ENCODE measurements around the gene SALL1. TPM values are rescaled to one million over a fixed set of nuclear protein-coding genes. Genes with fewer than 3 reads are reported as not detected.

The SALL1 gene
- total and polyA plus RNA-seq, 10 donors, result under 0.01 TPM; not detected in 9

GRCh38 chr16:51184702-51185433, 33.8 kb upstream of the SALL1 start:
- WGBS, 5 donors, result 5 to 11% (median 8%) methylated on average over 7 to 8 of the region's 8 CpGs
- Histone ChIP-seq H3K36me3 (no peaks in the 10 kb centered on the region), H3K9me3 (no peaks in the 10 kb centered on the region), H3K4me1 (no peaks in the 10 kb centered on the region), H3K27me3 (replicated peaks in 1 of 7) (peaks cover 0 to 10% (median 0%) of the 10 kb centered on the region in 7 donors), H3K4me3 (no peak overlapping the region), H3K27ac (no peak overlapping the region)
- DNase-seq, result no peak
- TF ChIP-seq POLR2A (IDR thresholded peaks at IDR 0.05) (no peak), POLR2AphosphoS5 (IDR thresholded peaks at IDR 0.05) (no peak)
- intact Hi-C loops (cut with DNase I; ENCODE audit: low total_unique reads), result no loop called here

GRCh38 chr16:51181503-51181811, 30.4 kb upstream of the SALL1 start:
- DNase-seq, result no peak
- no peaks in the 10 kb centered on the region for H3K4me1 ChIP-seq
- H3K4me3 ChIP-seq, result no peak overlapping the region
- TF ChIP-seq, protein P1, sequence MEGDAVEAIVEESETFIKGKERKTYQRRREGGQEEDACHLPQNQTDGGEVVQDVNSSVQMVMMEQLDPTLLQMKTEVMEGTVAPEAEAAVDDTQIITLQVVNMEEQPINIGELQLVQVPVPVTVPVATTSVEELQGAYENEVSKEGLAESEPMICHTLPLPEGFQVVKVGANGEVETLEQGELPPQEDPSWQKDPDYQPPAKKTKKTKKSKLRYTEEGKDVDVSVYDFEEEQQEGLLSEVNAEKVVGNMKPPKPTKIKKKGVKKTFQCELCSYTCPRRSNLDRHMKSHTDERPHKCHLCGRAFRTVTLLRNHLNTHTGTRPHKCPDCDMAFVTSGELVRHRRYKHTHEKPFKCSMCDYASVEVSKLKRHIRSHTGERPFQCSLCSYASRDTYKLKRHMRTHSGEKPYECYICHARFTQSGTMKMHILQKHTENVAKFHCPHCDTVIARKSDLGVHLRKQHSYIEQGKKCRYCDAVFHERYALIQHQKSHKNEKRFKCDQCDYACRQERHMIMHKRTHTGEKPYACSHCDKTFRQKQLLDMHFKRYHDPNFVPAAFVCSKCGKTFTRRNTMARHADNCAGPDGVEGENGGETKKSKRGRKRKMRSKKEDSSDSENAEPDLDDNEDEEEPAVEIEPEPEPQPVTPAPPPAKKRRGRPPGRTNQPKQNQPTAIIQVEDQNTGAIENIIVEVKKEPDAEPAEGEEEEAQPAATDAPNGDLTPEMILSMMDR (IDR thresholded peaks at IDR 0.05 in 8 of 11, conservative IDR thresholded peaks at IDR 0.05 in 3 of 11), result no peak
- no peak for TF ChIP-seq POLR2A (IDR thresholded peaks at IDR 0.05)
- TF ChIP-seq POLR2AphosphoS5 (IDR thresholded peaks at IDR 0.05), result no peak
- intact Hi-C loops (cut with DNase I; ENCODE audit: low total_unique reads), result no loop called here
- WGBS, 5 donors, result 11 to 36% (median 28%) methylated on average over 4 of the region's 4 CpGs
- no peak overlapping the region for H3K27ac ChIP-seq
- H3K36me3 ChIP-seq, result no peaks in the 10 kb centered on the region
- peaks cover 0 to 4% (median 0%) of the 10 kb centered on the region in 7 donors for H3K27me3 ChIP-seq (replicated peaks in 1 of 7)
- no peaks in the 10 kb centered on the region for H3K9me3 ChIP-seq

- peaks cover 0 to 4% (median 0%) of the 10 kb centered on the region in 8 donors for H3K9me3 ChIP-seq
- 56 to 79% (median 62%) methylated on average over 4 of the region's 4 CpGs for WGBS, 5 donors
- no peak overlapping the region for H3K4me3 ChIP-seq
- H3K27ac ChIP-seq, result no peak overlapping the region
- DNase-seq, result no peak
- H3K36me3 ChIP-seq, result no peaks in the 10 kb centered on the region
- H3K4me1 ChIP-seq, result no peaks in the 10 kb centered on the region
- TF ChIP-seq, protein P1 (IDR thresholded peaks at IDR 0.05 in 8 of 11, conservative IDR thresholded peaks at IDR 0.05 in 3 of 11), result no peak
- no peak for TF ChIP-seq POLR2AphosphoS5 (IDR thresholded peaks at IDR 0.05)
- no peak for TF ChIP-seq POLR2A (IDR thresholded peaks at IDR 0.05)
- intact Hi-C loops (cut with DNase I; ENCODE audit: low total_unique reads), result no loop called here
- H3K27me3 ChIP-seq (replicated peaks in 1 of 7), result peaks cover 0 to 4% (median 0%) of the 10 kb centered on the region in 7 donors
These were observed 29.8 kb upstream of the SALL1 start for GRCh38 chr16:51180719-51181502.

DNA sequence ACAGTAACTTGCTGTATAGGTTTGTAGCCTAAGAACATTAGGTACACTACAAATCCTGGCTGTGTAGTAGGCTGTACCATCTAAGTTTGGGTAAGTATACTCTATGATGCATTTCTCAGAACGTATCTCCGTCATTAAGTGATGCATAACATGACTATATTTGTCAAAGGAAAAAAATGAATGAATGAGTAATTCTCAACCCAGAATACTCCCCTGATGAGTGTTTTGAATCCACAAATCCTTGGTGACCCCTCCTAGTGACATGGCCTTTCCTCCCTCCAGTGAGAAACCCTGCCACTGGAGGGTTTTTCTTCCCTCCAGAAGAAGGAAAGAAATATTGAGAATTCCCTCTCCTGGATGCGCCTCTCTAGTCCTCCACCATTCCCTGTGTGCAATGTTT, 24.0 kb upstream of the SALL1 start:
- intact Hi-C loops (cut with DNase I; ENCODE audit: low total_unique reads), result no loop called here
- Histone ChIP-seq H3K4me3 (no peak overlapping the region), H3K36me3 (no peaks in the 10 kb centered on the region), H3K27me3 (replicated peaks in 1 of 7) (no peaks in the 10 kb centered on the region), H3K27ac (no peak overlapping the region), H3K4me1 (no peaks in the 10 kb centered on the region), H3K9me3 (peaks cover 0 to 4% (median 0%) of the 10 kb centered on the region in 8 donors)
- TF ChIP-seq, protein P1 (IDR thresholded peaks at IDR 0.05 in 8 of 11, conservative IDR thresholded peaks at IDR 0.05 in 3 of 11), result no peak
- TF ChIP-seq POLR2AphosphoS5 (IDR thresholded peaks at IDR 0.05) (no peak), POLR2A (IDR thresholded peaks at IDR 0.05) (no peak)
- 77 to 90% (median 82%) methylated on average over 3 of the region's 3 CpGs for WGBS, 5 donors
- no peak for DNase-seq
